ENCODE data around the gene GNB1L.
A peak's percentile ranks its signal among the peaks of the same experiment; 100 is the strongest.

GNB1L gene

GRCh38 chr22:19761725-19762567, 92.7 kb downstream of the GNB1L start:
- no peak for DNase-seq (ENCODE audit: low read depth in 2 of 2)

DNA sequence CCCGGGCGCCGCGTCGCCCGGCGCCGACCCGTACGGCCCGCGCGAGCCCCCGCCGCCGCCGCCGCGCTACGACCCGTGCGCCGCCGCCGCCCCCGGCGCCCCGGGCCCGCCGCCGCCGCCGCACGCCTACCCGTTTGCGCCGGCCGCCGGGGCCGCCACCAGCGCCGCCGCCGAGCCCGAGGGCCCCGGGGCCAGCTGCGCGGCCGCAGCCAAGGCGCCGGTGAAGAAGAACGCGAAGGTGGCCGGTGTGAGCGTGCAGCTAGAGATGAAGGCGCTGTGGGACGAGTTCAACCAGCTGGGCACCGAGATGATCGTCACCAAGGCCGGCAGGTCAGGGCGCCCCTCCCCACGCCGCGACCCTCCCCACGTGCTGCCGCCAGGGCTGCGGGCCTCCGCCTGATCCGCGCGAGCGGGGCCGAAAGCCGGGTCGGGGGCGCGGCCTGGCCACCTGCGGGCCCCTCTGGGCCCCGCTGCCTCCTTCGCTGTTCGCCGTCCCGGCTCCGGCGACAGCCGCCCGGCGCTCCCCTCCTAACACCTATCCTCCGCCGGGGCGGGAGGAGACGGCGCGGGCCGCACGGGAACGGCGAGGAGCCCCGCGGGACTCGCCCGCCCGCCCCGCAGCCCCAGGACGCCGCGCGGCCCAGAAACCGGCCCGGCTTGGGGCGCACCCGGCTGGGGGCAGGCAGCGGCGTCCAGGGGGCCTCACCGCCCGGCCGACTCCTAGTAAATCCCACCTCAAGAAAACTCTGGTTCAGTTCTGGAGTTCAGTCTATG, 93.5 kb downstream of the GNB1L start:
- no peak for DNase-seq (ENCODE audit: low read depth in 2 of 2)

DNA sequence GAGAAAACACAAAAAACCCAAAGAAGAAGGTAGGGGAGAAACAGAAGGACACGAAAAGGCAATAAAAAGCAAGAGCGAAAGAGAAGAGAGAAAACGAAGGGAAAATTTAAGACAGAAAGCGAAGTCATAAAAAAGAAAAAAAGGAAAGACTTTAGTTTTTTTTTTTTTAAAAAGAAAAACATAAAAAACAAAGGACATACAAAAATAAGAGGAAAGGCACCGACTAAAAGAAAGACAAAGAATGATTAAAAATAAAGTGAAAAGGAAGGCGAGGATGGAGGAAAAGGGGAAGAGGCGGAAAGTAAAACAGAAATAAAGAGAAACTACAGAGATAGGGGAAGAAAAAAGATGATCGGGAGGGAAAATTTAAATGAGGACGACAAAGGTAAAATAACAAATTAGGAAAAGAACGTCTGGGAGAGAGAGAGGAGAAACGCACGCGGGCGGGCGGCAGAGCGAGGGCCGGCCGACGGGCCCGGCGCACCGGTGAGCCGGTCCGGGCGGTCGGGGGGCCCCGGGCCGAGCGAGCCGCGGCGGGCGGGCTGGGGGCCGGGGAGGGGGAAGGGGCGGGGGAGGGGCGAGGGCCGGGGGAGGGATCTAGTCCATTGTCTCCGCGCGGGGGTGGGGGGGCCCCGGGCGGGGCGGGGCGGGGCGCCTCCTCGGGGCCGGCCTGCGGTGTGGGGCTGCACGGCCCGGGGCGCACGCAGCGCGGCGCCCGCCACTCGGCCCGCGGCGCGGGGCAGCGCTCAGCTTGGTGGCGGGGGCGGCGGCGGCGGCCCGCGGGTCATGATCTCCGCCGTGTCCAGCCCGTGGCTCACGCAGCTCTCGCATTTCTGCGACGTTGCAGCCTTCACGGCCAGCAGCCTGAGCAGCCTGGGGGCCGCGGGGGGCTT, 94.4 kb downstream of the GNB1L start, which contains the start of gene TBX1:
Gene TBX1, plus strand, starts transcription at position 721 of the 893 bp plus-strand sequence. Its CDS starts 66 bp downstream, at position 787.
- no peak for DNase-seq (ENCODE audit: low read depth in 2 of 2)

GRCh38 chr22:19759427-19760057, 95.1 kb downstream of the GNB1L start:
- DNase-seq (ENCODE audit: low read depth in 2 of 2) = no peak

GRCh38 chr22:19758896-19759426, 95.7 kb downstream of the GNB1L start:
- DNase-seq (ENCODE audit: low read depth in 2 of 2) = no peak

DNA sequence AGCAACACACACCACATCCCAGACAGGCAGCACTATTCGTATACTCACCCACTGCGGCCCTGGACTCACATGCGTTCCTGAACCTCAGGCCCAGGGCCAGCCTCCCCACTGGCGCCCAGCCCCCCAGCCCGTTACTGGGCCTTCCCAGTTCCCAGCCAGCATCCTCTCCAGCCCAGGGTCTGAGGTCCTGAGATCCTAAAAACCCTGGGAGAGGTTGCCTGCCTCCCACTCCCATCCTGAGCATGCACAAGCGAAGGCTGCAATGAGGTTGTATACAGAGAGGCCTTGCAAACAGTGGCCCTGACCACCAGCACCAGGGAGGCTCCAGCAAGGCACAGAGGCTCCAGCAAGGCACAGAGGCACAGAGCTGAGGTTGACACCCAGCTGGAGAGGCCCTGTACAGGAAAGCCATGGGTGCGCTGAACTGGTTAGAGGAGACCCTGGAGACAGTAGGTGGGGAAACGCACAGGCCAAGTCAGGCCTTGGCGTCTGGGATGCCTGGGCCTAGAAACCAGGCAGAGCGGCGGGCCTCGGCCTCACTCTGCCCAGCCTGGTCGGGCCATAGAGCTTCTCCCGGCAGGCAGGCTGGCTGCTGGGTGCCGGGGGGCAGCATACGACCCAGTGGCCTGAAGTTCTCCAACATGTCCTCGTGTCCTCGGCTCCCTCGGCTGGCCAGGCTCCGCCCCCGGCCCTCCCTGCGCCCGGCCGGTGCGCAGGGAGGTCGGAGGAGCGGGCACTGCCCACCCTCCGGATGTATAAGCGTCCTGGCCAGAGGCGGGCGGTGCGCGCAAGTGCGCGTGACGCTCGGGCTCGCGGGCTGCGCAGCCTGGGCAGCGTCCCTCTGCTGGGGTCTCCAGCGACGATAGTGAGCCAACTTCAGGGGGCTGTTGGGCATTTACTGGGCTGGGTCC, 96.4 kb downstream of the GNB1L start:
- no peak for DNase-seq (ENCODE audit: low read depth in 2 of 2)

DNA sequence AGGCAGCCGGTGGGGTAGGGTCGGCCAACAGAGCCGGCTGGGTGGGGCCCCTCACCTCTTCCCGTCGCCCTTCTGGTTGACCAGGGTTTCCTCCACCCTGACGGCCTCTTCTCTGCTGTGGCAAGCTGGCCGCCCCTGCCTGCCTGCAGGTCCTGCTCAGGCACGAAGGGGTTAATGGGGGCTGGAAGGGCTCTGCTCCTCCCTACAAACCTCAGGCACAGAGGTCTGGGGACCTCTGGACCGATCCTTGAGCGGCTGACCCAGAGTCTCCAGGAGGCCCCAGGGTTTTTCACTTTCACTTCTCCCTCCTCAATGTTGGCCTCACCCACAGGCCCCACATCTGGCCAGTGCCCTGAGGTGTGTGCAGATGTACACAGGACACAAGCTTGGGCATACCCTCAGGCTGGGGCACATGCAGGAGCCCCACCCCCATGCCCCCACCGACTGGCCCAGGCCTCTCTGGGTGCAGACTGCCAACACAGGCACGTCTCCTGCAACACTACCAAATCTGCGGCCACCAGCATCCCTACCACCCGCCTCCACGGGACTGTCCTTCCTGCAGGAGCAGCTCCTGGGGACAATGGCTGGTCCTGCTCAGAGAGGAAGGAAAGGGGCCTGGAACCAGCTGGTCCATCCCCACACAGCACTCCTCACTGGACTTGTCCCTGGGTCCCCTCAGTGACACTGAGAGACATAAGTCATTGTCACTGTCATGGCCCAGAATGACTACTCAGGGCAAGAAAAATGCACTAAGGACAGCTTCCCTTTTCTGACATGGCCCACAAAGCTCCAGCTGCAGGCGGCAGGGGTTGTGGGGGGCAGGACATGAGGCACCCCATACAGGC, 97.3 kb downstream of the GNB1L start:
- no peak for DNase-seq (ENCODE audit: low read depth in 2 of 2)

DNA sequence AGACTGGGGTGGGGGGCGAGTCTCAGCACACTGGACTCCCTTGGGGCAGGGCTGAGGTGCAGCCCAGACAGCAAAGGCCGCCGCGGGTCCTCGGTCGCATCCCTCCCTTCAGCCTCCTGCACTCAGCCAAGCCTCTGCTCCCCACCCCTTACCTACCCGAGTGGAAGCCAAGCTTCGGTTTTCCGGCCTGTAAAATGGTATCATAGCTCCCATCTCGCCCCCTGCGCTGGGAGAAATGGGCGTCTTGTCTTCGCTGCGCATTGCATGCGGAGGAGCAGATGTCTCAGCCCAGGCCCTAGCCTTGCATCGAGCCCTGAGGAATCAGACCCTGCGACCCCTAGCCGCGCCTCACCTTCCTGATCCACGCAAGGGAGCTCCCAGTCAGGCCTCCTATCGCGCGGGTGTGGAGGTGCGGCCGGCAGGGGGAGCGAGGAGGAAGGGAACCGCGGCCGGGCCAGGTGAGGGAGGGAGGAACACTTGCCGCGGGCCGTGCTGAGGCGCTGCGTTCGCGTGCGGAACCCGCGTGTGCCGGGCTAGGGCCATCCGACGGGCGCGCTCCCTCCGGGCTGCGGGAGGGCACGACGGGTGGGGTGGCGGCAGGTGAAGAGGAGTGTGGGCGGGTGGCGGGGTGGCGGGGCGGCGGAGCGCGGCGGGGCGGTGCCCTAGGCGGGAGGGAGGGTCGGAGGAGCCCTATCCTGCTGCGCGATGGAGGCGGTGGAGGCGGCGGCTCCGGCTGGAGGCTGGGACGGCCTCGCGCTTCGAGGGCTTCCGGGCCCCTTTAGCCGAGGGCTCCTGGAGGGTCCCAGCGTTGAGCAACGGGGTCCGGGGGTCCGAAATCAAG, 98.2 kb downstream of the GNB1L start:
- DNase-seq (ENCODE audit: low read depth in 2 of 2) = peak; percentile 10 to 29

DNA sequence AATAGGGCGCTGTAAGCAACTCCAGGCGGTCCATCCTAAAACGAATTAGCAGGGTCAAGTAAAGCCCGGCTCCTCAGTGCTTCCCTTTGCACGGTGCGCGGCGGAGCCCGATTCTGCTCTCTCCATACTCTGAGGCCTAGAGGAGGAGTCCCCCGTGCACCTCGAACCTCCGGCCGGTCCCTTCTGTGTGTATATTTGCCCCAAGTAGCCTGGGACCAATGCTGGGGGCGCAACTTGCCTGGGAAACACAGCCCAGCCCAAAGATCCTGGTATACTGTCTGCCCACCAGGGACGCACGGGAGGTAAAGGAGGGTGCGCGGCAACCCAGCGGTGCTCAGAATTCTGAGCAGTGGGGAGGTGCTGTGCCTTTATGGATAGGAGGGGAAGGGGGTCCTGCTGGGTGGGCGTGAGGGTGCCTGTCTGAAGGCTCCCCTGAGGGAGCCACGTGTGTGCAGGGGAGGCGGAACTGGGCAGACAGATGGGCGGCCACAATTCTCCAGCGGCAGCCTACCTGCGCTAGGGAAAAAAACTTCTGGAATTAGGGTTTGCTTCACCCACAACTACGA, 98.9 kb downstream of the GNB1L start:
- DNase-seq (ENCODE audit: low read depth in 2 of 2) = no peak

DNA sequence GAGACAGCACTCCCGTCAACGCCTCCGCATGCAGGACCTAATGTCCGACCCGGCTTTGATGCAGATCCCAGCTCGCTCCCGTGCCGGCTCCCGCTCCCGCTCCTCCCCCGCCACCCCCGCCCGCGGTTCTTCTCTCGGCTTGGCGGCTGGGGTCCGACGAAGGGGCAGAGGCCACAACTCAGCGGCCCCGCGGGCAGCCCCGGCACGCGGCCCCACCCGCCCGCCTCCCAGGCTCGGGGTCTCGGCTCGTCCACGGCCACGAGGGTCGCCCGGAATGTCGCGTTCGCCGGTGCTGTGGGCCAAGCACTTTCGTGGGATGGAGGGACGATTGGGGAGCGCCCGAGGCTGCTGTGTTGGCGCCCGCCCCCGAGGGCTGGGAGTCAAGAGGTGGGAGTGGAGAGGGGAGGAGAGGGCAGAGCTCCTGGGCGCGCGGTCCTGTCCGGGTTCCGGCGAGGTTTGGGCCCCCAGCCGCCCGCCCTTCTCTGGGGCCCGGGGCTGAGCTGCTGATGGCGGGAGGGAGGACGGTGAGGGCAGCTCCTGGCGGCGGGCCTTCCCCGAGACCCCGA, 99.4 kb downstream of the GNB1L start:
- no peak for DNase-seq (ENCODE audit: low read depth in 2 of 2)

GRCh38 chr22:19754701-19755144, 100.0 kb downstream of the GNB1L start:
- no peak for DNase-seq (ENCODE audit: low read depth in 2 of 2)

- no peak for DNase-seq (ENCODE audit: low read depth in 2 of 2)
These were observed 100.5 kb downstream of the GNB1L start for GRCh38 chr22:19753996-19754700.

DNA sequence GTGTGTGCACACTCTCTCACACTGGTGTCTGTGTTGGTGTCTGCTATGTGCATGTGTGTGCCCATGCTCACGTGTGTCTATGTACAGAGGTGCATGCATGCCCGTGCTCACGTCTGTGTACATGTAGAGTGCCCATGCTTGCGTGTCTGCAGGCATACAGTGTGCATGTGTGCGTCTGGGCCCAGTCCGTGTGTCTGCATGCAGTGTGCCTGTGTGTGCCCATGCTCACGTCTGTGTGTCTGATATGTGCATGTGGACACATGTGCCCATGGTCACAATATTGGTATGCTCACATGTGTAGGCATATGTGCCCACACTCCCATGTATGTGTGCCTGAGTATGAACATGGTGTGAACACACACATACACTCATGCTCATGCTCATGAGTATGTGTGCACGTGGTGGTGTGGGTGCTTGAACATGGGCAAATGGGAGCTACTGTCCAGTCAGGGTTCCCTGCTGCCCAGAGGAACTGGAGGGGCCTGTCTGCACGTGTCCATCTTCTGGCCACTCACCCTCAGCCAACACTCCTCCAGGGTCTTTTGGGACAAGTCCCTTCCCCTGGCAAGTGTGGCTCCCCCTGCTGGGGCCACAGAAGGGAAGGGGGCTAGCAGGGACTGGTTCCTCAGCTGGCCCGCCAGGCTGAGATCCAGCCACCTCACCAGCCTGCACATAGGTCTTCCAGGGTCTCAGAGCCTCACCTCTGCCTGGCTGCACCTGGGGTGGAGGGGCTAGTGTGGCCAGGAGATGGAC, 101.4 kb downstream of the GNB1L start:
- no peak for DNase-seq (ENCODE audit: low read depth in 2 of 2)

DNA sequence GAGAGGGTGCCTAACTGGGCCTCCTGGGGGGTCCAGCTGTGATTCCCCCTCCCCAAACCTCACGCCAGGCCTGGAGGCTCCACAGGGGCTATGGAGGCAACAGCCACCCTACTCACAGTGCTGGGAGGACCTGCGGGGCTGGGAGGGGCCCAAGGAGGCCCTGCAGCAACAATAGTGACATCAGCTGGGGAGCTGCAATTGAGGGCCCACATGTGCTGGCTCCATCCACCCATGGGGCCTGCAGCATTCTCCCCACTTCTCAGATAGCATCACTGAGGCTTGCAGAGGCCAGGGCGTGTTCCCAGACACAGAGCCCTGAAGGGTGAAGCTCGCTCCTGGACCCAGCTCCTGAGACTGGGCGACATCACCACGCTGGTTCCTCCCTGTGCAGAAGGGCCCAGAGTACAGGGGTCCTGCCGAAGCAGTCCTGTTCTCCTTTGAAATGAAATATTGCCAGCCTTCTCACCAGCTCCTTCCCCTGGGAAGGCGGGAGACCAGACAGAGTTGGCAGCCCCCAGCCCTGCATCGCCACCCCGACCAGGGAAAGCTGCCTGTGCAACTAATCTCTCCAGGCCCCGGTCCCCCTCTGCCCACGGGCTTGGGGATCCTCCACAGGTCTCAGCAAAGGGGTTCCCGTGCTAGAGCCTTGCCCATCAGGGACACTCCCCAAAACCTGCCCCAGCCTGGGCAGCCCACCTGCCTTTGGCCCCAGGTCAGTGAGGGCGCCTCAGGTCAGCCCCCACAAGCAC, 103.0 kb downstream of the GNB1L start:
- no peak for DNase-seq (ENCODE audit: low read depth in 2 of 2)
